ENCODE measurements around the gene ADAMTSL2.

ADAMTSL2 gene

GRCh38 chr9:133516256-133516960, 18.1 kb upstream of the ADAMTSL2 start:
- DNase-seq (ENCODE audit: extremely low read depth in 1 of 2, low read depth in 1 of 2): no peak

DNA sequence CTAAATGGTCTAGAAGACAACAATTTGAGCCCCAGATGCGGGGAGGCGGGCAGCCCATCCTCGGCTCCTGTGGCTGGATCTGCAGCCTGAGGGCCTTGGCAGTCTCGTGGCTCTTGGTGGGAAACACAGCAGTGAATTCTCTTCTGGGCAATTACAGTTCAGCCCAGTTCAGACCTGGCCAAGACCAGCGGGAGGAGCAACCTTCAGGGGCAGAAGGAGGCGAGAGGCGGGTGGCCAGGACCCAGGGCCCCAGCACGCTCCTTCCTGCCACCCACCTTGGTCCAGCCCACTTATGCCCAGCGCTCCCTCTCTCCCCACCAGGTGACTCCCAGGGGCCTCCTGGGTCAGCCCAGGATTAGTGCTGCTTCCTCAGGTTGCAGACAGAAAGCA, 17.5 kb upstream of the ADAMTSL2 start:
- no peak for DNase-seq (ENCODE audit: extremely low read depth in 1 of 2, low read depth in 1 of 2)

DNA sequence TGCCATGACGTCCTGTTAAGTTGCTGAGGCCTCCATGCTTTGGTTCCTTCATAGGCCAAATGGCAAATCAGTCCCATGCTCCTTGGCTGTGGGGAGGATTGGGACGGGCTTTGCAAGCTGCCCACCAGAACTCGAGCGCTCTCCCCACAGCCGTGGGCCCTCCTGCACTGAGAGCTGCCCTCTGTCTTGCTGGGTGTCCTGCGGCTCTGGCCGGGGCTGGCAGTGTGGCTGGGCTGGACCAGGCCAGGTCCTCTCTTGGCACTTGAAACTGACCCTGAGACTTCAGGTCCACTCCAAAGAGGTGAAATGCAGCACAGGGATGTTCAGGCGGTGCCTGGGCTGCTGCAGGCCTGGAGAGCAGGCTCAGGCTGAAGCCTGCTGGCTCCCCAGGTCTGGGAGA, 16.8 kb upstream of the ADAMTSL2 start:
- DNase-seq (ENCODE audit: extremely low read depth in 1 of 2, low read depth in 1 of 2): no peak

DNA sequence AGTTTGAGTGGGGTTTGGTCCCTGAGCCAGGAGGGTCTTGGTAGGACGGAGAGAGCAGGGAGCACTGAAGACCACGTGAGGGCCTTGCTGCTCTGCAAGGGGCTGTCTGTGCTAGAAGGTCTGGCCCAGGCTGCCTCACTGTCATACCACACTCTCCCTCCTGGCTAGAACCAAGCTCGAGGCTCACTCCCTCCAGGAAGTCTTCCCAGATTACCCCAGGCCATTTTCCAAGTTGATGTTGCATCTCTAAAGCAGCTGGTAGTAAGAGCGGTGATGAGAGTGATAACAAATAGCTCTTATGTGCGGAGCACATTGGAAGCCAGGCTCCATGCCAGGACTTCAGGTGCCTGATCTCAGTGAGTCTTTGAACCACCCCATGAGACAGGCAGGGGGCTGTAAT, 16.3 kb upstream of the ADAMTSL2 start:
- DNase-seq (ENCODE audit: extremely low read depth in 1 of 2, low read depth in 1 of 2): no peak

GRCh38 chr9:133518706-133519449, 15.6 kb upstream of the ADAMTSL2 start:
- no peak for DNase-seq (ENCODE audit: extremely low read depth in 1 of 2, low read depth in 1 of 2)

DNA sequence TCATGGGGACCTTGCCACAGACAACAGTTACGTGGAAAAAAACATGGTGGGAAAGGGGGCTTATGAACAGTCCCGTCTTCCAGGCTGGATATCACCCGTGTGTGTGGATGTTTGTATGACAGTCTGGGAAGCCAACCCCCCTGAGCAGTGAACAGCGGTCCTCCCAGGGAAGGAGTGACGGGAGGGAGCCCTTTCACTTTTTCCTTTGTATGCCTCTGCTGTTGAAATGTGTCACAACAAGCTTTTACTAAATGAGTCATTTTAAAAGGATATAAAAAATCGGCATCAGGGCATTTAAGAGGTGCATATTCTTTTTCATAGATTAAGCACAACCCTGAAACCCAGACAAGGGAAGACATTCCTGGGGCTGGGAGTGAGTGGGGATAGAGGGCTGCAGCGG, 14.8 kb upstream of the ADAMTSL2 start:
- DNase-seq (ENCODE audit: extremely low read depth in 1 of 2, low read depth in 1 of 2): no peak

DNA sequence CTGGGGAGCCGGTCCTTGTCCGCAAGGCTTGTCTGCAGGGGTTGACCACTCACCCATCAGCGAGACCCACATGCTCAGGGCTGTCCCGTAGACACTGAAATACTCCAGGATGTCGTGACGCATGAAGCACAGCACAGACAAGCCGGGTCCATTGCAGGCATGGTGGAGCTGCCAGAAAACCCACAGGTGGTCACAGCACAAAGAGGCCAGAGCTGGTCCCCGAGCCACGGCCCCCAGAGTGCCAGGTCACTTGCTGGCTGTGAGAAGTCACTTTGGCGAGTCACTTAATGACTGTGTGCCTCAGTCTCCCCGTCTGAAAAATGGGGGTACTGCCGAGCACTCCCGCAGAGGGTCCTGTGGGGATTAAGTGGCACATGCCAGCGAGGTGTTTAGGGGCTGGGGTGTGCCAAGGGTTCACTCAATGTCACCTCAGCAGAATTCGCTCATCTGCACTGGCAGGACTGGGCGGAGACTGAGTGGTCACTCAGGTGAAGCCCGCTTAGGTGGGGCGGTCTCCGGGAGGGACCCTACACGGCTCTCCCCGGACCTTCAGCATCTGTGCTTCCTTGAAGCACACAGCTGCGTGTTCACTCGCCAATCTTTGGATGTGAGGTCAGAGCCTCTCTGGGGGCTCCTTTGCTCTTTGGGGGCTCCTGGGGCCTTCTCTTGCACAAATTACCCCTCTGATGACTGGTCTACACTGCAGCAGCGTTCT, 14.2 kb upstream of the ADAMTSL2 start:
- DNase-seq (ENCODE audit: extremely low read depth in 1 of 2, low read depth in 1 of 2): no peak

DNA sequence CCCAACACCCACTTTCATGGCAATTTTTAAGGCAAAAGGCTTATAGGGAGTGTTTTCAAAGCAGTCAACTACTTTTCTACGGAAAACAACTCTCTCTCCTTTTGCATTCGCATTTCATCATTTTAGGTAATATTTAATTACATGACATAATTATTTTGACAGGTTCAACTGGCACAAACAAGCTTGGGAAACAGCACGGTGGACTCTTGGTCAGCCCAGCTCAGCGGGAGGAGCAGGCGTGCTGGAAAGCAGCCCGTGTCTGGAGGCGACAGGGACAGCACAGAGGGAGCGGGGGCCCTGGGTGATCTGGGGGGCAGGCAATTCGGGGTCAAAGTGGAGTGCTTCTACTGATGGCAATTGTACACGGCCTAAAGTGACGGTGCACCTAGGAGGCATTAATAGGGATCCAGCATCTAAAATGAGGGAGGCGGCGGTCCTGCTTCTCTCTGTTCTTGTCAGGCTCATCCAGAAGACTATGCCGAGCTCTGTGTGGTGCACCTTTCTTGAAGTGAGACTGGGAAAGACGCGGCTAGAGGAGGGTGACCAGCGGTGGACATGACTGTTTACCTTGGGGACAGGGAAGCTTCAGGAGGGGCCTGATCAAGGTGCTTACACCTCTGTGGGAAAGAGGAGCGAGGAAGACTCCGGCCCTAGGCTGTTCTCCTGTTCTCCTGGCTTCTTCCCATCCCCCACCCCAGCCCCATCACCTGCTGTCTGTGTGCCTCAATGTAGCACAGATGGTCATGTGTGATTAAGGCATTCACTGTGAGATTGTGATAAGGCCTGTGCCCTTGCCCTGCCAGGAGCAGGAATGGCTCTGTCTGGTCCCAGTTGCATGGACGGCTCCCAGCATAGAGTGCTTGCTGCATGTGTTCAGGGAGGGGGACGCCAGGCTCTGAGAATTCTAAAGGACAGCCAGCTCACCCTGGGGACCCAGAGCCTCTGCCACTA, 13.1 kb upstream of the ADAMTSL2 start:
- DNase-seq (ENCODE audit: extremely low read depth in 1 of 2, low read depth in 1 of 2): no peak

- no peak for DNase-seq (ENCODE audit: extremely low read depth in 1 of 2, low read depth in 1 of 2)
Measured at GRCh38 chr9:133522073-133522910, 12.2 kb upstream of the ADAMTSL2 start.

GRCh38 chr9:133523106-133523505, 11.4 kb upstream of the ADAMTSL2 start:
- no peak for DNase-seq (ENCODE audit: extremely low read depth in 1 of 2, low read depth in 1 of 2)

DNA sequence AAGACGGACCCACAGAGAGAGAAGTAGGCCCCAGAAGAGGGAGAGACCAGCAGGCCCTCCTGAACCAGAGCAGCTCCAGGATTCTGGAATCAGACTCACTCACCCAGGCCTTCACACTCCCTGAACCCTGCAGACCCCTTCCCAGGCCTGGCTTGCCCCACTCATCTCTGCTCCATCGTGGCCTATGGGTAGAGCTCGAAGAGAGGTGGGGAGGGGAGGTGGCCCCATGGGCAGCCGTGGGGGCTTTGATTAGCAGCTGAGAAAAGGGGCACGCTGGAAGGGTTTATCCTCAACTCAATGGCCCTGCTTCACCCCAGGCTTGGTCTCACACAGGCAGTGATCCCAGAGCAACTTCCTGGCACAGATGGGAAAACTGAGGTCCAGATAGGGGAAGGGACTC, 10.4 kb upstream of the ADAMTSL2 start:
- no peak for DNase-seq (ENCODE audit: extremely low read depth in 1 of 2, low read depth in 1 of 2)

DNA sequence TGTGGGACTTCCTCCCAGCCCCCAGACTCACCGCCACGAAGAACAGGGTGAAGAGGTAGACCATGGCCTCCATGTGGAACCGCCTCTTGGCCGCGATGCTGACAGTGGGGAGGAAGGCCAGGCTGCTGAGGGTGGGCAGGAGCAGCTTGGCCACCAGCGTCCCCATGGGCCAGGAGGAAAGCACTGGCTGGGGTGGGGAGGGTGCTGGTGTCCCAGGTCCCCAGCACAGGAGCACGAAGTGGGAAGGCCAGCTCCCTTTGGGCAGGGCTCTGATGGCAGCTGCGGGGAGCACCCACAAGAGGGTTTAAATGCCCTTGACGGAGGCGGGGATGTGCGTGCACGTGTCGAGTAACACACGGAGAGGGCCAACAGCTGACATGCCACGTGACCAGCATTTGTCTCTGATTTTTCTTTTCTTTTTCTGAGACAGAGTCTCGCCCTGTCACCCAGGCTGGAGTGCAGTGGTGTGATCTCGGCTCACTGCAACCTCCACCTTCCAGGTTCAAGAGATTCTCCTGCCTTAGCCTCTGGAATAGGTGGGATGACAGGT, 9.8 kb upstream of the ADAMTSL2 start, which contains the start of gene MYMK:
MYMK (minus strand) TSS at position 281 of the 550 bp plus-strand sequence; CDS start at position 166, 115 bp downstream.
- DNase-seq (ENCODE audit: extremely low read depth in 1 of 2, low read depth in 1 of 2): no peak

DNA sequence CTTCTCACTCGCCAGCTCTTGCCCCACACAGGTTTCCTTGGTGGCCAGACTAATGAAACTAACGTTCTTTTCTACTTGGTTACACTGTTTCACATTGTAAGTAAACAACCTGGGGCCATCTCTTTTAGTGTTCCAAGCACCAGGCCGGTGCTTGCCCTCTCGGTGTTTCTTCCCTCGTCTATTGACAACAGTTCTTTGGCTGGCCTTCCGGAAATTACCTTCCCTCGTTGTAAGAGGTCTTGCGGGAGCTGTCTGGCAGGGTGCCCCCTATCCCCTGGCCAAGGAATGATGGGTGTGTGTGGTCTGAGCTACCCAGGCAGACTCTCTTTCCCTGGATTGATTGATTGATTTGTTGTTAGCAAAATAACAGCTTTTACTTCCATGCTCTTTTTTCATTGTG, 8.8 kb upstream of the ADAMTSL2 start:
- no peak for DNase-seq (ENCODE audit: extremely low read depth in 1 of 2, low read depth in 1 of 2)

DNA sequence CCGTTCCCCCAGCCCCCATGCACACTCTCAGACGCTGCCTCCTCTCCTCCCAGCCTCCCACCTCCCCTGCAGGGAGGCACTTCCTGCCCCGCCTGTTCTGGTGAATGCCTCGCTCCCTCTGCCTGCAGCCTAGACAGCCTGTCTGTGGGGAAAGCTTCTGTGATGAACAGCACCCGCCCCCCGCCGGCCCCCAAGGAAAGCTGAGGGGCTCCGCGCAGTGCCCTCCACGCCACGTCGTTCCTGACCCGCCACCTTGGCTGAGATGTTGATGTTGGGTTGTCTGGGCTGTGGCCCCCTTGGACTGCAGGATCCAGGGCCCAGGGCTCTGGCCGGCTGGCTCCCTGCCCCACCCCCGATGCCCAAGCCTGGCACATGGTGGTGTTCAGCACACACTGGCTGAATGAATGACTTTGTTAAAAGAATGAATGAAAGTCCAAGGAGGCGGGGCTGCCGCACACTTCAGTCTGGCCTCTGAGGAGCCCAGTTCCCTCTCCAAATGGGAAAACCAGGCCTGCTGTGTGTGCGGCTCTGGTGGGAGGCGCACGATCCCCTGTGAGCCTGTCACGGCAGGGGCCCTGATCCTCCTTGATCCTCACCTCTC, 7.7 kb upstream of the ADAMTSL2 start:
- no peak for DNase-seq (ENCODE audit: extremely low read depth in 1 of 2, low read depth in 1 of 2)

DNA sequence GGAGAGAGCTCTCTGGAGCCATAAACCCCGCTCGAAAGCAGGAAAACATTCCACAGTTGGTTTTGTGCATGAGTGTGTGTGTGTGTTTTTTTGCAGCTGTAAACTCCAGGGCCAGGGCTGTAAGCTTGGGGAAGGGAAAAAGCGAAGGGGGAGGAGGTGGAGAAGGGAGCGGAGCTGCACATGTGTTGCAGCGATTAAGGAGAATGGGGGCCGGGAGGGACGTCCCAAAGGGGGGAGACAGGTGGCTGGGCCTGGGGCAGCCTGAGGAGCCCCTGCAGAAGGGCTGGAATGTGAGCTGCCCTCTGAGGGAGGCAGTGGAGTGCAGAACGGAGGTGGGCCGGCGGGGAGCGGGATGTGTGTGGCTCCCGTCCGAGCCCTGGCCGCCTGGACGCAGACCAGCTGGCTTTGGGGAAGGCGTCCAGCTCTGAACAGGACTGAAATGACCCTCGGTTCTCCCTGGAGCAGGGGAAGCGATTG, 7.0 kb upstream of the ADAMTSL2 start:
- DNase-seq (ENCODE audit: extremely low read depth in 1 of 2, low read depth in 1 of 2): no peak

- DNase-seq (ENCODE audit: extremely low read depth in 1 of 2, low read depth in 1 of 2): no peak
Measured at GRCh38 chr9:133528001-133528875, 6.3 kb upstream of the ADAMTSL2 start.

DNA sequence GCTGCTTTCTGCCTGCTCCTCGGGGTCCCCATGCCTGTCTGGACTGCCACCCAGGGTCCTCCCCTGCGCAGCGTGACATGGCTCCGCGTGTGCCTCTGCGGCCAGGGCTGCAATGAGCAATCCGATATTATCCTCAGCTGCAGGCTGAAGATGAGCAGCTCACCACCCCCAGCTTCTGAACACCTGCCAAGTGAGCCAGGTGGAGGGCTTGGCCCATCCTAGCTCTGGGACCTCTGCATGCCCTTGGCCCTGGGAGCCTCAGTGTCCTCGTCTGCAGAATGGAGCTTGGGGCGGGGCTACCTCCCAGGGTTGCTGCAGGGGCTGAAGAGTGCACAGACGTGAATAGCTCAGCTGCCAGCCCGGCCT, 5.6 kb upstream of the ADAMTSL2 start:
- no peak for DNase-seq (ENCODE audit: extremely low read depth in 1 of 2, low read depth in 1 of 2)

GRCh38 chr9:133529457-133529856, 5.0 kb upstream of the ADAMTSL2 start:
- no peak for DNase-seq (ENCODE audit: extremely low read depth in 1 of 2, low read depth in 1 of 2)
